Suprapubic skin (tissue), 4 donors: ENCODE measurements around the gene HINFP. TPM values are rescaled to one million over a fixed set of nuclear protein-coding genes. Genes with fewer than 3 reads are reported as not detected.
A peak's percentile ranks its signal among the peaks of the same experiment; 100 is the strongest.

Experiments used
- DNase-seq, 2 donors: peaks; one replicate each; pipeline ENCODE4 v3.0.0-alpha.2; 2019; ENCODE audit warnings: low spot score in 2 of 2
- H3K27ac ChIP-seq: fragments of 200-600 bp; sonication (generic); one replicate; pipeline ENCODE4 v1.5.1; 2019
- H3K27me3 ChIP-seq: fragments of 200-600 bp; sonication (generic); one replicate; pipeline ENCODE4 v1.5.1; 2019
- H3K36me3 ChIP-seq: fragments of 200-600 bp; sonication (generic); one replicate; pipeline ENCODE4 v1.5.1; 2019
- H3K4me1 ChIP-seq: fragments of 200-600 bp; sonication (generic); one replicate; pipeline ENCODE4 v1.5.1; 2019
- H3K4me3 ChIP-seq: fragments of 200-600 bp; sonication (generic); one replicate; pipeline ENCODE4 v1.5.1; 2019; ENCODE audit warnings: mild to moderate bottlenecking
- H3K9me3 ChIP-seq: fragments of 200-600 bp; sonication (generic); one replicate; pipeline ENCODE4 v1.5.1; 2019
- EP300 ChIP-seq: sonication (generic); formaldehyde crosslinking; IDR thresholded peaks from one replicate; pipeline ENCODE4 v1.6.1; 2017; ENCODE audit warnings: antibody characterized with exemption
- POLR2A ChIP-seq, 2 donors: fragments of 450-650 bp; IDR thresholded peaks; one replicate each; pipeline ENCODE4 v1.6.1; 2017; ENCODE audit warnings: antibody characterized with exemption in 2 of 2, mild to moderate bottlenecking in 2 of 2, moderate library complexity in 2 of 2
- POLR2AphosphoS5 ChIP-seq, 3 donors: sonication (generic); formaldehyde crosslinking; IDR thresholded peaks; one replicate each; pipeline ENCODE4 v1.6.1; 2017; ENCODE audit warnings: antibody characterized with exemption in 3 of 3
- WGBS: methylation state at CpG from one replicate; pipeline ENCODE4 v1.1.5; 2018; 5-methylcytosine and 5-hydroxymethylcytosine counted together
- total RNA-seq, 4 donors: library from RNA; depleted of rRNA; stranded (reverse); fragments of >200 nt; gene quantifications; one replicate each; pipeline ENCODE4 v1.1.0, GENCODE V29; 2016
- TF ChIP-seq, protein P1 (sequence below), 2 donors: fragments of 200-600 bp in 1 of 2; fragments of 450-650 bp in 1 of 2; sonication (generic) in 1 of 2; IDR thresholded peaks; one replicate each; pipeline ENCODE4 v1.5.1; 2016 to 2019; ENCODE audit warnings: antibody characterized with exemption in 2 of 2, mild to moderate bottlenecking in 1 of 2, moderate library complexity in 1 of 2

Gene HINFP
- total RNA-seq, 4 donors from 2014 or later: 16.1 to 45.1 (median 26.7) TPM

DNA sequence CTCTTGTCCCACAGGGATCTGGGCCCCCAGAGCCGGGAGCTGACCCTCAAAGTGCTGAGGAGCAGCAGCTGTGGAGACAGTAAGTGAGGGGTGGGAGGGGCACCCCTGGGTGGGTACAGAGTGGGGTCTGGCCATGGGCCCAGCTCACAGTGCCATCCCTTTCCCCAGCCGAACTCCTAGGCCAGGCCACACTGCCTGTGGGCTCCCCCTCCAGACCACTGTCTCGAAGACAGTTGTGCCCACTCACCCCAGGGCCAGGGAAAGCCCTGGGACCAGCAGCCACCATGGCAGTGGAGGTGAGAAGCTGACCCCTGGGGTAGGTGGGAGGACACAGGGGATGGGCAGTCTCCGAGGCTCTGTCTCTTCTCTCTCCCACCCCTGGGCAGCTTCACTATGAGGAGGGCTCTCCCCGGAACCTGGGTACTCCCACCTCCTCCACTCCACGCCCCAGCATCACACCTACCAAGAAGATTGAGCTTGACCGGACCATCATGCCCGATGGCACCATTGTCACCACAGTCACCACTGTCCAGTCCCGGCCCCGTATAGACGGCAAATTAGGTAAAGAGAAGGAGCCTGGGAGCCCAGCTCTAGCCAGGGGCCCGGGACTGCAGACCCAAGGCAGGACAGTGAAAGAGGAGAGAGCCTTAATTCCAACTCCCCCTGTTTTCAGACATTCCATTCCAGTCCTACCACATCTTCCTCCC lies 8.9 kb upstream of the HINFP start:
- DNase-seq: peak in 1 of 2 donors; percentile 55
- peaks cover 54% of the 10 kb centered on the region for H3K36me3 ChIP-seq
- TF ChIP-seq, protein P1, sequence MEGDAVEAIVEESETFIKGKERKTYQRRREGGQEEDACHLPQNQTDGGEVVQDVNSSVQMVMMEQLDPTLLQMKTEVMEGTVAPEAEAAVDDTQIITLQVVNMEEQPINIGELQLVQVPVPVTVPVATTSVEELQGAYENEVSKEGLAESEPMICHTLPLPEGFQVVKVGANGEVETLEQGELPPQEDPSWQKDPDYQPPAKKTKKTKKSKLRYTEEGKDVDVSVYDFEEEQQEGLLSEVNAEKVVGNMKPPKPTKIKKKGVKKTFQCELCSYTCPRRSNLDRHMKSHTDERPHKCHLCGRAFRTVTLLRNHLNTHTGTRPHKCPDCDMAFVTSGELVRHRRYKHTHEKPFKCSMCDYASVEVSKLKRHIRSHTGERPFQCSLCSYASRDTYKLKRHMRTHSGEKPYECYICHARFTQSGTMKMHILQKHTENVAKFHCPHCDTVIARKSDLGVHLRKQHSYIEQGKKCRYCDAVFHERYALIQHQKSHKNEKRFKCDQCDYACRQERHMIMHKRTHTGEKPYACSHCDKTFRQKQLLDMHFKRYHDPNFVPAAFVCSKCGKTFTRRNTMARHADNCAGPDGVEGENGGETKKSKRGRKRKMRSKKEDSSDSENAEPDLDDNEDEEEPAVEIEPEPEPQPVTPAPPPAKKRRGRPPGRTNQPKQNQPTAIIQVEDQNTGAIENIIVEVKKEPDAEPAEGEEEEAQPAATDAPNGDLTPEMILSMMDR (IDR thresholded peaks at IDR 0.05): no peak
- TF ChIP-seq POLR2A (IDR thresholded peaks at IDR 0.05) (no peak), POLR2AphosphoS5 (IDR thresholded peaks at IDR 0.05) (no peak), EP300 (no peak)
- 84% methylated on average over 9 of the region's 12 CpGs for WGBS
- no peak overlapping the region for H3K27ac ChIP-seq
- peaks cover 20% of the 10 kb centered on the region for H3K4me1 ChIP-seq
- H3K9me3 ChIP-seq: no peaks in the 10 kb centered on the region
- H3K27me3 ChIP-seq: no peaks in the 10 kb centered on the region
- no peak overlapping the region for H3K4me3 ChIP-seq

- H3K4me3 ChIP-seq: no peak overlapping the region
- H3K27ac ChIP-seq: no peak overlapping the region
- 96% methylated on average over 8 of the region's 9 CpGs for WGBS
- no peak for DNase-seq
- peaks cover 8% of the 10 kb centered on the region for H3K4me1 ChIP-seq
- H3K27me3 ChIP-seq: no peaks in the 10 kb centered on the region
- H3K36me3 ChIP-seq: peaks cover 54% of the 10 kb centered on the region
- H3K9me3 ChIP-seq: no peaks in the 10 kb centered on the region
- TF ChIP-seq, protein P1 (IDR thresholded peaks at IDR 0.05): no peak
Observed at GRCh38 chr11:119113716-119114115, 7.7 kb upstream of the HINFP start.

- Histone ChIP-seq H3K9me3 (no peaks in the 10 kb centered on the region), H3K36me3 (peaks cover 54% of the 10 kb centered on the region), H3K27me3 (no peaks in the 10 kb centered on the region), H3K27ac (no peak overlapping the region), H3K4me3 (no peak overlapping the region), H3K4me1 (peaks cover 1% of the 10 kb centered on the region)
- 83% methylated on average over 5 of the region's 5 CpGs for WGBS
- DNase-seq: no peak
- no peak for TF ChIP-seq POLR2A (IDR thresholded peaks at IDR 0.05)
- TF ChIP-seq EP300: no peak
- TF ChIP-seq POLR2AphosphoS5 (IDR thresholded peaks at IDR 0.05): no peak
- TF ChIP-seq, protein P1 (IDR thresholded peaks at IDR 0.05): no peak
Observed at GRCh38 chr11:119114351-119114750, 7.0 kb upstream of the HINFP start.

GRCh38 chr11:119115484-119116234 lies 5.7 kb upstream of the HINFP start:
- H3K27me3 ChIP-seq: no peaks in the 10 kb centered on the region
- TF ChIP-seq EP300 (no peak), POLR2A (IDR thresholded peaks at IDR 0.05) (no peak)
- H3K27ac ChIP-seq: no peak overlapping the region
- no peak overlapping the region for H3K4me3 ChIP-seq
- DNase-seq: peak in 1 of 2 donors; percentile 59
- peaks cover 54% of the 10 kb centered on the region for H3K36me3 ChIP-seq
- no peaks in the 10 kb centered on the region for H3K9me3 ChIP-seq
- WGBS: 68% methylated on average over 24 of the region's 24 CpGs
- peaks cover 6% of the 10 kb centered on the region for H3K4me1 ChIP-seq

DNA sequence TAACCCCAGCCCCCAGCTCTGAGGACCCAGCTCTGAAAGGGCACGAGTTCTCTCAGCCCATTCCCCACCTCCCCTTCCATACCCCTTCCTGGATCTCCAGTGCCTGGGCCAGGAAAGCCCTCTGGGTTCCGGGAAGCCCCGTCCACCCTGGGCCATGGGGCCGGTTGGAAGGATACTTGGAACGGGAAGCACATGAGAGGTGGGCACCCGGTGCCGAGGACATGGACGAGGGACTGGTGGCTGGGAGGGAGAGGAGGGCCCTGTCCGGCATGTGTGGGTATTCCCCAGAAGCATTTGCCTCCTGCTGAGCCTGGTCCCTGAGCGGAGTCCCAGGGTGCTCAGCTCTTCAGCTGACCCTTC lies 5.2 kb upstream of the HINFP start:
- Histone ChIP-seq H3K36me3 (peaks cover 49% of the 10 kb centered on the region), H3K27ac (no peak overlapping the region), H3K9me3 (no peaks in the 10 kb centered on the region), H3K4me3 (no peak overlapping the region), H3K4me1 (peaks cover 9% of the 10 kb centered on the region), H3K27me3 (no peaks in the 10 kb centered on the region)
- DNase-seq: no peak
- 83% methylated on average over 10 of the region's 10 CpGs for WGBS
- TF ChIP-seq EP300 (no peak), POLR2AphosphoS5 (IDR thresholded peaks at IDR 0.05) (no peak), POLR2A (IDR thresholded peaks at IDR 0.05) (no peak)
- TF ChIP-seq, protein P1 (IDR thresholded peaks at IDR 0.05): no peak
